ENCODE data around the gene CARS1. TPM values are rescaled to one million over a fixed set of nuclear protein-coding genes. Genes with fewer than 3 reads are reported as not detected.

CARS1 gene
- total and polyA plus RNA-seq, 2 experiments from 2014 or later: 72.9 to 95.9 TPM

- Histone ChIP-seq H3F3A (replicated peaks; ENCODE audit: low read depth) (no peaks in the 10 kb centered on the region), H3K9me2 (ENCODE audit: insufficient read depth) (no peaks in the 10 kb centered on the region), H4K20me1 (replicated peaks; ENCODE audit: insufficient read depth) (no peaks in the 10 kb centered on the region), H3K36me3 (ENCODE audit: insufficient read depth) (no peaks in the 10 kb centered on the region), H3K79me2 (replicated peaks; ENCODE audit: insufficient read depth) (no peaks in the 10 kb centered on the region), H3K4me3 (no peak overlapping the region), H3K4me2 (no peak overlapping the region), H3K27me3 (ENCODE audit: insufficient read depth) (no peaks in the 10 kb centered on the region), H3K27ac (ENCODE audit: low read depth) (no peak overlapping the region), H2AFZ (no peak overlapping the region), H3K4me1 (ENCODE audit: insufficient read depth) (peaks cover 3% of the 10 kb centered on the region; the same call in 1 of the 2 replicates)
- TF ChIP-seq CREB1 (CRISPR knock-in tag; IDR thresholded peaks at IDR 0.05; ENCODE audit: low read depth) (no peak), EZH2 (IDR thresholded peaks at IDR 0.05; ENCODE audit: low read depth, unreplicated experiment) (no peak), STAT1 (IDR thresholded peaks at IDR 0.05; ENCODE audit: unreplicated experiment) (no peak), REST (IDR thresholded peaks at IDR 0.05; ENCODE audit: unreplicated experiment) (no peak), ZNF331 (CRISPR knock-in tag; IDR thresholded peaks at IDR 0.05; ENCODE audit: low read depth) (no peak), JUNB (IDR thresholded peaks at IDR 0.05; ENCODE audit: unreplicated experiment) (no peak), ZNF114 (CRISPR knock-in tag; IDR thresholded peaks at IDR 0.05) (no peak)
- TF ChIP-seq, protein P1, sequence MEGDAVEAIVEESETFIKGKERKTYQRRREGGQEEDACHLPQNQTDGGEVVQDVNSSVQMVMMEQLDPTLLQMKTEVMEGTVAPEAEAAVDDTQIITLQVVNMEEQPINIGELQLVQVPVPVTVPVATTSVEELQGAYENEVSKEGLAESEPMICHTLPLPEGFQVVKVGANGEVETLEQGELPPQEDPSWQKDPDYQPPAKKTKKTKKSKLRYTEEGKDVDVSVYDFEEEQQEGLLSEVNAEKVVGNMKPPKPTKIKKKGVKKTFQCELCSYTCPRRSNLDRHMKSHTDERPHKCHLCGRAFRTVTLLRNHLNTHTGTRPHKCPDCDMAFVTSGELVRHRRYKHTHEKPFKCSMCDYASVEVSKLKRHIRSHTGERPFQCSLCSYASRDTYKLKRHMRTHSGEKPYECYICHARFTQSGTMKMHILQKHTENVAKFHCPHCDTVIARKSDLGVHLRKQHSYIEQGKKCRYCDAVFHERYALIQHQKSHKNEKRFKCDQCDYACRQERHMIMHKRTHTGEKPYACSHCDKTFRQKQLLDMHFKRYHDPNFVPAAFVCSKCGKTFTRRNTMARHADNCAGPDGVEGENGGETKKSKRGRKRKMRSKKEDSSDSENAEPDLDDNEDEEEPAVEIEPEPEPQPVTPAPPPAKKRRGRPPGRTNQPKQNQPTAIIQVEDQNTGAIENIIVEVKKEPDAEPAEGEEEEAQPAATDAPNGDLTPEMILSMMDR (conservative IDR thresholded peaks at IDR 0.05; ENCODE audit: low read depth in 2 of 2): no peak
- TF ChIP-seq, protein P2, sequence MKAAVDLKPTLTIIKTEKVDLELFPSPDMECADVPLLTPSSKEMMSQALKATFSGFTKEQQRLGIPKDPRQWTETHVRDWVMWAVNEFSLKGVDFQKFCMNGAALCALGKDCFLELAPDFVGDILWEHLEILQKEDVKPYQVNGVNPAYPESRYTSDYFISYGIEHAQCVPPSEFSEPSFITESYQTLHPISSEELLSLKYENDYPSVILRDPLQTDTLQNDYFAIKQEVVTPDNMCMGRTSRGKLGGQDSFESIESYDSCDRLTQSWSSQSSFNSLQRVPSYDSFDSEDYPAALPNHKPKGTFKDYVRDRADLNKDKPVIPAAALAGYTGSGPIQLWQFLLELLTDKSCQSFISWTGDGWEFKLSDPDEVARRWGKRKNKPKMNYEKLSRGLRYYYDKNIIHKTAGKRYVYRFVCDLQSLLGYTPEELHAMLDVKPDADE (IDR thresholded peaks at IDR 0.05): no peak
- ATAC-seq (no peak), DNase-seq (ENCODE audit: low spot score) (no peak)
- Mint-ChIP-seq H3K36me3 (ENCODE audit: low read depth) (peaks cover 4% of the 10 kb centered on the region; the same call in 1 of the 3 replicates), H3K9me3 (peaks cover 8% of the 10 kb centered on the region), H3K27ac (no peak overlapping the region), H3K27me3 (ENCODE audit: insufficient read depth, low read depth, poor library complexity) (peaks cover 8% of the 10 kb centered on the region), H3K4me3 (no peak overlapping the region), H3K4me1 (peaks cover 17% of the 10 kb centered on the region; the same call in 2 of the 3 replicates)
Observed at GRCh38 chr11:3092603-3093141, 35.4 kb upstream of the CARS1 start.

Measured in GM23338 (cell line).